ENCODE measurements around the gene AMTN.
"Not testable (repeated sequence)": the region's sequence is repeated elsewhere in the genome, so short reads cannot be mapped to it uniquely, and the experiment has no call there.

AMTN gene

GRCh38 chr4:70530997-70531396, 12.6 kb downstream of the AMTN start:
- no peak for TF ChIP-seq CTCF (conservative IDR thresholded peaks at IDR 0.05; ENCODE audit: control insufficient read depth, insufficient read depth, low read depth, low read length)
- H3K4me3 ChIP-seq (ENCODE audit: control insufficient read depth, low read depth, low read length), result no peak overlapping the region
- no peak for DNase-seq (ENCODE audit: low read depth)

GRCh38 chr4:70531981-70532380, 13.6 kb downstream of the AMTN start:
- no peak overlapping the region for H3K4me3 ChIP-seq (ENCODE audit: control insufficient read depth, low read depth, low read length)
- peak; percentile 12 for TF ChIP-seq CTCF (conservative IDR thresholded peaks at IDR 0.05; ENCODE audit: control insufficient read depth, insufficient read depth, low read depth, low read length)
- DNase-seq (ENCODE audit: low read depth), result no peak

DNA sequence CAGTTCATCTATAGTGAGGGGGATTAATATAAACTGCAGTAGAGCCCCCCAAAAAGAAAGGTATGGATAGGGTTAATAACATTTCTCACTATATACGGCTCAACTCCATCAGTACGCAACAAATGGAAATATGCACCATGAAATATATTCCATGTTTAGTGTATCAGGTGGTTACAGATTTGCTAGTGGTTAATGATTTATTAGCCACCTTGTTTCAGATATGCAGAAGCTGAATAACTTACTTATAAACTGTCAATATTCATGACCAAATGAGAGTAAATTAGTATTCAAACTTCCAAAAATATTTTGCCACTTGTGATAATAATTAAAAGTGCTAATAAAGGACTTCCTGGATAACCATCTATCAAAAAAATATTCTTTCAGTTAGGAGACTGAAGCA, 14.8 kb downstream of the AMTN start:
- no peak for TF ChIP-seq CTCF (conservative IDR thresholded peaks at IDR 0.05; ENCODE audit: control insufficient read depth, insufficient read depth, low read depth, low read length)
- H3K4me3 ChIP-seq (ENCODE audit: control insufficient read depth, low read depth, low read length), result no peak overlapping the region

GRCh38 chr4:70533791-70534190, 15.4 kb downstream of the AMTN start:
- H3K4me3 ChIP-seq (ENCODE audit: control insufficient read depth, low read depth, low read length), result no peak overlapping the region
- no peak for DNase-seq (ENCODE audit: low read depth)
- TF ChIP-seq CTCF (conservative IDR thresholded peaks at IDR 0.05; ENCODE audit: control insufficient read depth, insufficient read depth, low read depth, low read length), result no peak

More for the DNA sequence above, 14.8 kb downstream of the AMTN start:
- DNase-seq (ENCODE audit: low read depth), result no peak

DNA sequence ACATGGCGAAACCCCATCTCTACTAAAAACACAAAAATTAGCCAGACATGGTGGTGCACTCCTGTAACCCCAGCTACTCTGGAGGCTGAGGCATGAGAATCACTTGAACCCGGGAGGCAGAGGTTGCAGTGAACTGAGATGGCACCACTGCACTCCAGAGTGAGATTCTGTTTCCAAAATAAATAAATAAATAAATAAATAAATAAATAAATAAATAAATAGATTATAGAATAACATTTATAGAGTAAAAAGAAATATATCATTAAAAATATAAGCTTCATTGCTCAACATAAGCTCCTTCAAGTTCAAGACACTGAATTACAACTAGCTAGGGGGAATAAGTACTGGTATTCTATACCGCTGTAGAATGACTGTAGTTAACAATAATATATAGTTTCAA, 16.5 kb downstream of the AMTN start:
- not testable (repeated sequence) for H3K4me3 ChIP-seq (ENCODE audit: control insufficient read depth, low read depth, low read length); DNase-seq (ENCODE audit: low read depth)

- TF ChIP-seq CTCF (conservative IDR thresholded peaks at IDR 0.05; ENCODE audit: control insufficient read depth, insufficient read depth, low read depth, low read length), result no peak
- no peak overlapping the region for H3K4me3 ChIP-seq (ENCODE audit: control insufficient read depth, low read depth, low read length)
- no peak for DNase-seq (ENCODE audit: low read depth)
Observed at GRCh38 chr4:70538869-70539268, 20.5 kb downstream of the AMTN start.

DNA sequence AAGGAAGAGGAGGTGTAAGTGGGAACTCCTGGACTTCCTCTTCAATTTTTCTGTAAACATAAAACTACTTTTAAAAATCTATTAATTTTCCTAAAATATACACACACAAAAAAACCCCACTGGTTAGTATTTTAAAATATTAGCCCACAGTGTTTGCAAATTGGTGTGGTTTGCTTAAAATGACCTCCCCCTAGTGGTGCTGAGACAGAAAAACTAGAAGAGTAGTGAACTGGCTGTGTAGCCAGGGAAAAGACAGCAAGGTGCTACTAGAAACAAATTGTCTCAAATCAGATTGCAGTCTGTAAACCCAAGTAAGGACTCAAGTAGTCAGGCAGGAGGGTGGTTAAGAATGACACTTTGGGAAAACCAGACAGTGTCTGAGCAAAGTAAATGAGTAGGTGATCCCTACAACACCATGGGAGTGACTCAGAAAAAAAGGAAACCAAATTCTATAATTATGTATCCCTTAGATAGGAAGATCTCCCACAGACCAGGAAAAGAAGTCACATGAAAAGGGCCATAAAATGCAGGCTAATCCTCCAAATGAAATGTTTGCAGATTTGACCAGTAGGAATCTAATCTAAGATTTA, 26.0 kb downstream of the AMTN start:
- DNase-seq (ENCODE audit: low read depth), result peak; percentile 10
- H3K4me3 ChIP-seq (ENCODE audit: control insufficient read depth, low read depth, low read length), result no peak overlapping the region
- peak; percentile 54 for TF ChIP-seq CTCF (conservative IDR thresholded peaks at IDR 0.05; ENCODE audit: control insufficient read depth, insufficient read depth, low read depth, low read length)

Data from fibroblast of mammary gland (primary cell).